ENCODE data around the gene MRPS7. TPM values are rescaled to one million over a fixed set of nuclear protein-coding genes. Genes with fewer than 3 reads are reported as not detected.

MRPS7 gene
- total and polyA plus RNA-seq, 9 of the 15 experiments (the other 6 are each of a cell fraction or from before 2014, with no cell fraction given), result 107 to 244 (median 132) TPM

- TF ChIP-seq ZNF146 (CRISPR knock-in tag; IDR thresholded peaks at IDR 0.05; ENCODE audit: unreplicated experiment) (no peak), HNRNPLL (IDR thresholded peaks at IDR 0.05; ENCODE audit: low read depth, low read length, poor library complexity, severe bottlenecking) (no peak)
These were observed 12.5 kb downstream of the MRPS7 start (continued) for GRCh38 chr17:75273977-75274708.

DNA sequence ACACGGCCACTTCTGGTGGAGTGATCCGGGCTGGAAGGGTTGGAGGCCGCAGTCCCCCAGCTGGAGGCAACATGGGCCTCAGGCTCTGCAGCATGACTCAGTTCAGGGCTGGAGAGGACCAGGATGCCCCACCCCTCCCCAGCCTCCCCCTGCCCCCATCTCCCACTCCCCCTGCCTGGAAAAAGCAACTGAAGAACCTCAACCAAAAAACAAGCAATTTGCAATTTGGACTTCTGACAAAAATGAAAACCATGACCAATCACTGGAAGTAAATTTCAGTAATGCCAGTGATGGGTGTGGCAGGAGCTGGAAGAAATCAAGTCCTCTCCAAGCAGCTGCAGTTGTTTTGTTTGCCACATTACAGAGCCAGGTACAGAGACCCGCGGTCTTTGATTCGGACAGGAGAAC is 16.0 kb downstream of the MRPS7 start:
- no peak for FAIRE-seq

More for the DNA sequence above, 16.0 kb downstream of the MRPS7 start:
- BruUV-seq (replicated peaks), result no TSS peak
- H3K9me3 ChIP-seq (replicated peaks; ENCODE audit: control insufficient read depth, insufficient read depth, low read depth, low read length), result no peaks in the 10 kb centered on the region
- H3K27ac ChIP-seq (ENCODE audit: extremely low read depth, low read depth, low read length), result no peak overlapping the region
- peaks cover 74% of the 10 kb centered on the region for H3K36me3 ChIP-seq (ENCODE audit: control insufficient read depth, insufficient read depth, low read length)
- DNase-seq (ENCODE audit: extremely low read depth in 1 of 4, low spot score in 3 of 4) (peak in 2 of 4 experiments; percentile 18 to 25), ATAC-seq (no peak)
- H3K4me3 ChIP-seq, result no peak overlapping the region
- TF ChIP-seq CHCHD3 (CRISPR knock-in tag; IDR thresholded peaks at IDR 0.05), result no peak
- TF ChIP-seq, protein P1, sequence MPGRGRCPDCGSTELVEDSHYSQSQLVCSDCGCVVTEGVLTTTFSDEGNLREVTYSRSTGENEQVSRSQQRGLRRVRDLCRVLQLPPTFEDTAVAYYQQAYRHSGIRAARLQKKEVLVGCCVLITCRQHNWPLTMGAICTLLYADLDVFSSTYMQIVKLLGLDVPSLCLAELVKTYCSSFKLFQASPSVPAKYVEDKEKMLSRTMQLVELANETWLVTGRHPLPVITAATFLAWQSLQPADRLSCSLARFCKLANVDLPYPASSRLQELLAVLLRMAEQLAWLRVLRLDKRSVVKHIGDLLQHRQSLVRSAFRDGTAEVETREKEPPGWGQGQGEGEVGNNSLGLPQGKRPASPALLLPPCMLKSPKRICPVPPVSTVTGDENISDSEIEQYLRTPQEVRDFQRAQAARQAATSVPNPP (IDR thresholded peaks at IDR 0.05; ENCODE audit: borderline replicate concordance, insufficient read depth, insufficient read length), result no peak
- intact Hi-C loops (cut with micrococcal nuclease) (no loop called here), in situ Hi-C loops (cut with MboI) (no loop called here)
- no peak overlapping the region for H3K9ac ChIP-seq (ENCODE audit: insufficient read depth in 1 of 2, low read depth in 2 of 2, low read length in 2 of 2)
- H3K9me1 ChIP-seq (ENCODE audit: control insufficient read depth, insufficient read depth, low read length), result no peaks in the 10 kb centered on the region
- H4K20me1 ChIP-seq (replicated peaks; ENCODE audit: control insufficient read depth, insufficient read depth, low read length), result no peaks in the 10 kb centered on the region
- no peak overlapping the region for H3K4me2 ChIP-seq (ENCODE audit: insufficient read depth, low read length)
- 98% methylated on average over 3 of the region's 6 CpGs for WGBS (ENCODE audit: insufficient coverage, low coverage, missing lambda C conversion rate)
- H3K4me1 ChIP-seq (replicated peaks in 1 of 2; ENCODE audit: control insufficient read depth in 2 of 2, insufficient read depth in 2 of 2, low read length in 2 of 2), result peaks cover 3 to 6% of the 10 kb centered on the region in 2 experiments; a peak in 3 of 5 replicates
- peaks cover 8% of the 10 kb centered on the region; the same call in 2 of the 3 replicates for H3K79me2 ChIP-seq (ENCODE audit: control insufficient read depth, insufficient read depth, low read length)
- CTCF ChIA-PET (ENCODE audit: low intra/inter-chr PET ratio), result no interaction called here
- no peaks in the 10 kb centered on the region for H3K27me3 ChIP-seq (ENCODE audit: control insufficient read depth in 2 of 2, insufficient read depth in 2 of 2, low read length in 2 of 2)
- no peak overlapping the region for H2AFZ ChIP-seq (ENCODE audit: low read depth, low read length)
- POLR2A ChIA-PET, result interaction anchor here (0.6 to 1.5 kb wide), 4 partner anchors 9 to 178 kb away, joined by 3 to 6 read pairs (median 4); partner anchors contain the start of gene SLC25A19

All from K562 (cell line).